ENCODE data around the gene ANXA2. TPM values are rescaled to one million over a fixed set of nuclear protein-coding genes. Genes with fewer than 3 reads are reported as not detected.
"Not testable (repeated sequence)": the region's sequence is repeated elsewhere in the genome, so short reads cannot be mapped to it uniquely, and the experiment has no call there.

The ANXA2 gene
- total RNA-seq, 1 donor from 2014 or later: 162 TPM

- no peak for DNase-seq
- intact Hi-C loops (cut with micrococcal nuclease): no loop called here
These were observed 22.5 kb downstream of the ANXA2 start for GRCh38 chr15:60375306-60375705.

GRCh38 chr15:60374628-60375081 is 23.1 kb downstream of the ANXA2 start:
- peak; percentile 50 for DNase-seq
- ATAC-seq: peak; percentile 68
- intact Hi-C loops (cut with micrococcal nuclease): no loop called here

More at GRCh38 chr15:60375306-60375705, 22.5 kb downstream of the ANXA2 start:
- no peak for ATAC-seq

- ATAC-seq: no peak
- intact Hi-C loops (cut with micrococcal nuclease): no loop called here
- no peak for DNase-seq
These were observed 23.6 kb downstream of the ANXA2 start for GRCh38 chr15:60374209-60374608.

- intact Hi-C loops (cut with micrococcal nuclease): no loop called here
- DNase-seq (no peak), ATAC-seq (peak; percentile 8)
These were observed 24.0 kb downstream of the ANXA2 start for GRCh38 chr15:60373745-60374144.

GRCh38 chr15:60373327-60373726 is 24.5 kb downstream of the ANXA2 start:
- intact Hi-C loops (cut with micrococcal nuclease): no loop called here
- ATAC-seq: no peak
- no peak for DNase-seq

GRCh38 chr15:60372756-60373155 is 25.0 kb downstream of the ANXA2 start:
- intact Hi-C loops (cut with micrococcal nuclease): no loop called here
- DNase-seq (no peak), ATAC-seq (no peak)

- ATAC-seq (no peak), DNase-seq (no peak)
- intact Hi-C loops (cut with micrococcal nuclease): no loop called here
These were observed 25.6 kb downstream of the ANXA2 start for GRCh38 chr15:60372227-60372626.

- ATAC-seq: peak; percentile 66
- intact Hi-C loops (cut with micrococcal nuclease): no loop called here
- peak; percentile 57 for DNase-seq
These were observed 26.4 kb downstream of the ANXA2 start for GRCh38 chr15:60371175-60372051.

- ATAC-seq (no peak), DNase-seq (no peak)
- intact Hi-C loops (cut with micrococcal nuclease): no loop called here
These were observed 27.0 kb downstream of the ANXA2 start for GRCh38 chr15:60370869-60371136.

- DNase-seq: no peak
- intact Hi-C loops (cut with micrococcal nuclease): no loop called here
These were observed 27.5 kb downstream of the ANXA2 start for GRCh38 chr15:60370105-60370868.

GRCh38 chr15:60369696-60370095 is 28.1 kb downstream of the ANXA2 start:
- intact Hi-C loops (cut with micrococcal nuclease): no loop called here
- no peak for ATAC-seq
- DNase-seq: no peak

More at GRCh38 chr15:60370105-60370868, 27.5 kb downstream of the ANXA2 start:
- ATAC-seq: peak; percentile 47

GRCh38 chr15:60364612-60364924 is 33.2 kb downstream of the ANXA2 start:
- ATAC-seq (no peak), DNase-seq (no peak)
- intact Hi-C loops (cut with micrococcal nuclease): loop anchor here (5.0 kb wide), 1 partner anchor 78 kb away; no protein-coding TSS in a partner anchor

GRCh38 chr15:60363903-60364611 is 33.7 kb downstream of the ANXA2 start:
- intact Hi-C loops (cut with micrococcal nuclease): loop anchor here (5.0 kb wide), 1 partner anchor 78 kb away; no protein-coding TSS in a partner anchor
- DNase-seq: no peak
- no peak for ATAC-seq

GRCh38 chr15:60363087-60363549 is 34.7 kb downstream of the ANXA2 start:
- intact Hi-C loops (cut with micrococcal nuclease): loop anchor here (5.0 kb wide), 1 partner anchor 79 kb away; no protein-coding TSS in a partner anchor
- DNase-seq (no peak), ATAC-seq (peak; percentile 55)

GRCh38 chr15:60362321-60363086 is 35.3 kb downstream of the ANXA2 start:
- intact Hi-C loops (cut with micrococcal nuclease): loop anchor here (5.0 kb wide), 1 partner anchor 80 kb away; no protein-coding TSS in a partner anchor
- ATAC-seq (peak; percentile 32), DNase-seq (no peak)

- not testable (repeated sequence) for DNase-seq
- intact Hi-C loops (cut with micrococcal nuclease): loop anchor here (5.0 kb wide), 1 partner anchor 83 kb away; no protein-coding TSS in a partner anchor
- ATAC-seq: peak; percentile 72
These were observed 38.0 kb downstream of the ANXA2 start for GRCh38 chr15:60359738-60360137.

GRCh38 chr15:60358935-60359682 is 38.7 kb downstream of the ANXA2 start:
- DNase-seq (no peak), ATAC-seq (peak; percentile 15)
- intact Hi-C loops (cut with micrococcal nuclease): no loop called here

GRCh38 chr15:60356832-60357231 is 41.0 kb downstream of the ANXA2 start:
- intact Hi-C loops (cut with micrococcal nuclease): no loop called here
- no peak for ATAC-seq

More at GRCh38 chr15:60356832-60357231, 41.0 kb downstream of the ANXA2 start:
- DNase-seq: no peak
